Ureter (tissue), 1 donor: Measurements from ENCODE around the gene GGACT. TPM values are rescaled to one million over a fixed set of nuclear protein-coding genes. Genes with fewer than 3 reads are reported as not detected.

Experiments used
- total RNA-seq: library from RNA; stranded (reverse); gene quantifications from one replicate; pipeline ENCODE4 v1.2.4, GENCODE V29; 2023
- donor health status: DM: yes; HTN: yes; CAD: no.

The GGACT gene
- total RNA-seq, 1 donor from 2014 or later: 8.5 TPM

Other genes with a start within 250 kb of the GGACT start
- 17.8 TPM for gene TMTC4, start 86.0 kb upstream of the GGACT start, total RNA-seq